H1 (cell line): ENCODE measurements around the gene CLDN8. TPM values are rescaled to one million over a fixed set of nuclear protein-coding genes. Genes with fewer than 3 reads are reported as not detected.

Source experiments
- CBX8 ChIP-seq: fragments of 300-800, 300-1000 bp; sonication (generic); IDR thresholded peaks from 2 replicates; pipeline ENCODE4 v1.7.1; 2016; ENCODE audit warnings: low read depth, low read length, borderline replicate concordance
- CREB1 ChIP-seq: IDR thresholded peaks from 2 replicates; pipeline ENCODE4 v1.6.1; 2012; ENCODE audit warnings: inconsistent platforms
- NANOG ChIP-seq: IDR thresholded peaks from 2 replicates; pipeline ENCODE4 v1.6.1; 2011; ENCODE audit warnings: low read length, low read depth, mild to moderate bottlenecking, inconsistent platforms; ENCODE audit not compliant: insufficient read depth, poor library complexity, severe bottlenecking
- polyA plus RNA-seq, 7 experiments: library from polyadenylated mRNA; depleted of rRNA in 3 of 7; stranded (reverse) in 5 of 7; unstranded in 2 of 7; fragments of >200 nt in 5 of 7; fragments of 200-250 nt in 2 of 7; gene quantifications; 1 replicate in 5 of 7; 2 replicates in 1 of 7; 4 replicates in 1 of 7; pipeline versions ENCODE4 v1.2.1 to v1.2.3, GENCODE V29; 2011 to 2013; ENCODE audit warnings: missing spikeins in 2 of 7, mixed read lengths in 2 of 7
- total RNA-seq: library from RNA; stranded (reverse); fragmentation: NEBNext Ultra II Directional; extraction: Animal tissue kit (Norgen Biotek cat#: 25700); gene quantifications from 2 replicates; pipeline ENCODE4 v1.2.1, GENCODE V29; 2021
- TF ChIP-seq, protein P1 (sequence below): fragments of 300-600 bp; sonication (generic); IDR thresholded peaks from 2 replicates; pipeline ENCODE4 v1.7.1; 2012; ENCODE audit warnings: low read length, moderate library complexity, mild to moderate bottlenecking, inconsistent platforms; ENCODE audit not compliant: insufficient replicate concordance

CLDN8 gene
- total and polyA plus RNA-seq, 2 of the 8 experiments (the other 6 are each of a cell fraction or from before 2014, with no cell fraction given): not detected

GRCh38 chr21:30249936-30250335 is 34.0 kb upstream of the CLDN8 start (continued):
- TF ChIP-seq, protein P1, sequence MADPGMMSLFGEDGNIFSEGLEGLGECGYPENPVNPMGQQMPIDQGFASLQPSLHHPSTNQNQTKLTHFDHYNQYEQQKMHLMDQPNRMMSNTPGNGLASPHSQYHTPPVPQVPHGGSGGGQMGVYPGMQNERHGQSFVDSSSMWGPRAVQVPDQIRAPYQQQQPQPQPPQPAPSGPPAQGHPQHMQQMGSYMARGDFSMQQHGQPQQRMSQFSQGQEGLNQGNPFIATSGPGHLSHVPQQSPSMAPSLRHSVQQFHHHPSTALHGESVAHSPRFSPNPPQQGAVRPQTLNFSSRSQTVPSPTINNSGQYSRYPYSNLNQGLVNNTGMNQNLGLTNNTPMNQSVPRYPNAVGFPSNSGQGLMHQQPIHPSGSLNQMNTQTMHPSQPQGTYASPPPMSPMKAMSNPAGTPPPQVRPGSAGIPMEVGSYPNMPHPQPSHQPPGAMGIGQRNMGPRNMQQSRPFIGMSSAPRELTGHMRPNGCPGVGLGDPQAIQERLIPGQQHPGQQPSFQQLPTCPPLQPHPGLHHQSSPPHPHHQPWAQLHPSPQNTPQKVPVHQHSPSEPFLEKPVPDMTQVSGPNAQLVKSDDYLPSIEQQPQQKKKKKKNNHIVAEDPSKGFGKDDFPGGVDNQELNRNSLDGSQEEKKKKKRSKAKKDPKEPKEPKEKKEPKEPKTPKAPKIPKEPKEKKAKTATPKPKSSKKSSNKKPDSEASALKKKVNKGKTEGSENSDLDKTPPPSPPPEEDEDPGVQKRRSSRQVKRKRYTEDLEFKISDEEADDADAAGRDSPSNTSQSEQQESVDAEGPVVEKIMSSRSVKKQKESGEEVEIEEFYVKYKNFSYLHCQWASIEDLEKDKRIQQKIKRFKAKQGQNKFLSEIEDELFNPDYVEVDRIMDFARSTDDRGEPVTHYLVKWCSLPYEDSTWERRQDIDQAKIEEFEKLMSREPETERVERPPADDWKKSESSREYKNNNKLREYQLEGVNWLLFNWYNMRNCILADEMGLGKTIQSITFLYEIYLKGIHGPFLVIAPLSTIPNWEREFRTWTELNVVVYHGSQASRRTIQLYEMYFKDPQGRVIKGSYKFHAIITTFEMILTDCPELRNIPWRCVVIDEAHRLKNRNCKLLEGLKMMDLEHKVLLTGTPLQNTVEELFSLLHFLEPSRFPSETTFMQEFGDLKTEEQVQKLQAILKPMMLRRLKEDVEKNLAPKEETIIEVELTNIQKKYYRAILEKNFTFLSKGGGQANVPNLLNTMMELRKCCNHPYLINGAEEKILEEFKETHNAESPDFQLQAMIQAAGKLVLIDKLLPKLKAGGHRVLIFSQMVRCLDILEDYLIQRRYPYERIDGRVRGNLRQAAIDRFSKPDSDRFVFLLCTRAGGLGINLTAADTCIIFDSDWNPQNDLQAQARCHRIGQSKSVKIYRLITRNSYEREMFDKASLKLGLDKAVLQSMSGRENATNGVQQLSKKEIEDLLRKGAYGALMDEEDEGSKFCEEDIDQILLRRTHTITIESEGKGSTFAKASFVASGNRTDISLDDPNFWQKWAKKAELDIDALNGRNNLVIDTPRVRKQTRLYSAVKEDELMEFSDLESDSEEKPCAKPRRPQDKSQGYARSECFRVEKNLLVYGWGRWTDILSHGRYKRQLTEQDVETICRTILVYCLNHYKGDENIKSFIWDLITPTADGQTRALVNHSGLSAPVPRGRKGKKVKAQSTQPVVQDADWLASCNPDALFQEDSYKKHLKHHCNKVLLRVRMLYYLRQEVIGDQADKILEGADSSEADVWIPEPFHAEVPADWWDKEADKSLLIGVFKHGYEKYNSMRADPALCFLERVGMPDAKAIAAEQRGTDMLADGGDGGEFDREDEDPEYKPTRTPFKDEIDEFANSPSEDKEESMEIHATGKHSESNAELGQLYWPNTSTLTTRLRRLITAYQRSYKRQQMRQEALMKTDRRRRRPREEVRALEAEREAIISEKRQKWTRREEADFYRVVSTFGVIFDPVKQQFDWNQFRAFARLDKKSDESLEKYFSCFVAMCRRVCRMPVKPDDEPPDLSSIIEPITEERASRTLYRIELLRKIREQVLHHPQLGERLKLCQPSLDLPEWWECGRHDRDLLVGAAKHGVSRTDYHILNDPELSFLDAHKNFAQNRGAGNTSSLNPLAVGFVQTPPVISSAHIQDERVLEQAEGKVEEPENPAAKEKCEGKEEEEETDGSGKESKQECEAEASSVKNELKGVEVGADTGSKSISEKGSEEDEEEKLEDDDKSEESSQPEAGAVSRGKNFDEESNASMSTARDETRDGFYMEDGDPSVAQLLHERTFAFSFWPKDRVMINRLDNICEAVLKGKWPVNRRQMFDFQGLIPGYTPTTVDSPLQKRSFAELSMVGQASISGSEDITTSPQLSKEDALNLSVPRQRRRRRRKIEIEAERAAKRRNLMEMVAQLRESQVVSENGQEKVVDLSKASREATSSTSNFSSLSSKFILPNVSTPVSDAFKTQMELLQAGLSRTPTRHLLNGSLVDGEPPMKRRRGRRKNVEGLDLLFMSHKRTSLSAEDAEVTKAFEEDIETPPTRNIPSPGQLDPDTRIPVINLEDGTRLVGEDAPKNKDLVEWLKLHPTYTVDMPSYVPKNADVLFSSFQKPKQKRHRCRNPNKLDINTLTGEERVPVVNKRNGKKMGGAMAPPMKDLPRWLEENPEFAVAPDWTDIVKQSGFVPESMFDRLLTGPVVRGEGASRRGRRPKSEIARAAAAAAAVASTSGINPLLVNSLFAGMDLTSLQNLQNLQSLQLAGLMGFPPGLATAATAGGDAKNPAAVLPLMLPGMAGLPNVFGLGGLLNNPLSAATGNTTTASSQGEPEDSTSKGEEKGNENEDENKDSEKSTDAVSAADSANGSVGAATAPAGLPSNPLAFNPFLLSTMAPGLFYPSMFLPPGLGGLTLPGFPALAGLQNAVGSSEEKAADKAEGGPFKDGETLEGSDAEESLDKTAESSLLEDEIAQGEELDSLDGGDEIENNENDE: no peak
- TF ChIP-seq CBX8 (no peak), CREB1 (no peak), NANOG (no peak)
